ENCODE data around the gene DLG2.

Gene DLG2

GRCh38 chr11:84626256-84626655 lies 1000.9 kb downstream of the DLG2 start:
- DNase-seq: no peak

- DNase-seq: no peak
These were observed 1014.5 kb downstream of the DLG2 start for GRCh38 chr11:84612645-84613044.

- no peak for DNase-seq
These were observed 1018.3 kb downstream of the DLG2 start for GRCh38 chr11:84608837-84609196.

GRCh38 chr11:84607975-84608836 lies 1018.9 kb downstream of the DLG2 start:
- no peak for DNase-seq

- no peak for DNase-seq
These were observed 1032.5 kb downstream of the DLG2 start for GRCh38 chr11:84594602-84595001.

- no peak for DNase-seq
These were observed 1037.0 kb downstream of the DLG2 start for GRCh38 chr11:84590106-84590505.

- no peak for DNase-seq
These were observed 1038.9 kb downstream of the DLG2 start for GRCh38 chr11:84588131-84588829.

GRCh38 chr11:84583106-84583505 lies 1044.0 kb downstream of the DLG2 start:
- DNase-seq: no peak

GRCh38 chr11:84581083-84581482 lies 1046.1 kb downstream of the DLG2 start:
- no peak for DNase-seq

GRCh38 chr11:84580428-84580827 lies 1046.7 kb downstream of the DLG2 start:
- DNase-seq: no peak

GRCh38 chr11:84573868-84574267 lies 1053.3 kb downstream of the DLG2 start:
- DNase-seq: no peak

GRCh38 chr11:84566671-84567070 lies 1060.5 kb downstream of the DLG2 start:
- no peak for DNase-seq

GRCh38 chr11:84564867-84565184 lies 1062.3 kb downstream of the DLG2 start:
- no peak for DNase-seq

GRCh38 chr11:84564180-84564866 lies 1062.8 kb downstream of the DLG2 start:
- DNase-seq: peak; percentile 31

GRCh38 chr11:84563356-84563755 lies 1063.8 kb downstream of the DLG2 start:
- DNase-seq: no peak

- DNase-seq: no peak
These were observed 1066.9 kb downstream of the DLG2 start for GRCh38 chr11:84560206-84560605.

GRCh38 chr11:84558085-84558905 lies 1068.8 kb downstream of the DLG2 start:
- peak; percentile 38 for DNase-seq

GRCh38 chr11:84552791-84553190 lies 1074.4 kb downstream of the DLG2 start:
- peak; percentile 2 for DNase-seq

GRCh38 chr11:84549217-84549616 lies 1077.9 kb downstream of the DLG2 start:
- peak; percentile 31 for DNase-seq

GRCh38 chr11:84544566-84544965 lies 1082.6 kb downstream of the DLG2 start:
- DNase-seq: no peak

- no peak for DNase-seq
These were observed 1083.6 kb downstream of the DLG2 start for GRCh38 chr11:84543367-84544159.

- peak; percentile 68 for DNase-seq
These were observed 1085.3 kb downstream of the DLG2 start for GRCh38 chr11:84541731-84542340.

All from fibroblast of skin of right quadriceps (primary cell).